Right renal cortex interstitium (tissue), 3 donors: ENCODE measurements around the gene CRTAP. TPM values are rescaled to one million over a fixed set of nuclear protein-coding genes. Genes with fewer than 3 reads are reported as not detected.
"Not testable (repeated sequence)": the region's sequence is repeated elsewhere in the genome, so short reads cannot be mapped to it uniquely, and the experiment has no call there.

Source experiments
- DNase-seq, 3 donors: peaks; one replicate each; pipeline ENCODE4 v3.0.0-alpha.2; 2013; ENCODE audit warnings: low read depth in 3 of 3, low spot score in 2 of 3
- polyA plus RNA-seq, 3 donors: library from polyadenylated mRNA; unstranded; fragments of 120-200 nt; gene quantifications; one replicate each; pipeline ENCODE4 v1.2.1, GENCODE V29; 2013; ENCODE audit not compliant: insufficient read length in 3 of 3

Gene CRTAP
- polyA plus RNA-seq, 3 donors: 172 to 191 (median 178) TPM

DNA sequence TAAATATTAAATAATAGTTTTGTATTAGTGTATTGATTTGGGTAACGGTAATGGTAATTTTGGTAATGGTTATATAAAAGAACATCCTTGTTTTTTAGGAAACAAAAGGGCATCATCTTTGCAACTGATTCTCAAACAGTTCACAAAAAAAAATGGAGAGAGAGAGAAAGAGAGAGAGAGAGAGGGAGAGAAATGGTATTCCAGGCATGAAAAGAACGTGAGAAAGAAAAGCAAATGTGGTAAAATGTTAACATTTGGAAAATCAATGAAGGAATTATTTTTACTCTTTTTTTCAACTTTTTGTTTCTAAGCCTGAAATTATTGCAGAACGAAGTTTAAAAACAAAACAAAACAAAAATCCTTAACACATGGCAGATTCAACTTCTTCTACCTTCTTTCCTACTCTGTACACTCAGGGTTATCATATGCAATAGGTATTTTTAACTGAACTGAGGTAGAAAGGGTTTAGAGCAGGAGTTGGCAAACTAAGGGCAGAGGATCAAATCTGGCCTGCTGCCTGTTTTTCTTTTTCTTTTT, 14.6 kb upstream of the CRTAP start:
- no peak for DNase-seq

DNA sequence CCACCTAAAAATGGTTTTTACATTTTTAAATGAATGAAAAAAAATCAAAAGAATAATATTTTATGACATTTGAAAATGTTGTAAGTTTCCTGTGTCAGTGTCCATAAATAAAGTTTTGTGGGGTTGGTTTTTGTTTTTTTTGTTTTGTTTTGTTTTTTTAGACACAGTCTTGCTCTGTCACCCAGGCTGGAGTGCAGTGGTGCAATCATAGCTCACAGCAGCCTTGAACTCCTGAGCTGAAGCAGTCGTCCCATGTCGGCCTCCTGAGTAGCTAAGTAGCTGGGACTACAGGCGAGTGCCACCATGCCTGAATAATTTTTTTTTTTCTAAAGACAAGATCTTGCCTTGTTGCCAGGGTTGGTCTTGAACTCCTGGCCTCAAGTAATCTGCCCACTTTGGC, 14.1 kb upstream of the CRTAP start:
- no peak for DNase-seq

DNA sequence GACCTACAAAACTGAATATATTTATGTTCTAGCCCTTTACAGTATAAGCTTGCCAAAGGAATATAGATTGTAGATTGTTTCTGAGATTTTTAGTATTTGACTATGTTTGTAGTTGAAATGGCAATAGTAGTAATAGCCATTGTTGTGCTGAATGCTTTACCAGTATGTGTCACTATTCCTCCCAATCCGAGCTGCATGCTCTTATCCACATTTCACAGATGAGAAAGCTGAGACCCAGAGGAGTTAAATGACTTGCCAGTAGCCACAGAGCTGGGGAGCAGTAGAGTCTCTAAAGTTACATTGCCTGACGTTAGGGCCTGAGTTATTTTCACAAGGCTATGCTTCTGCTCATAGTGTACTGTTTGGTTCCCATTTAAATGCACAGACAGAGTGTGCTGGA, 13.6 kb upstream of the CRTAP start:
- no peak for DNase-seq

GRCh38 chr3:33103034-33103433, 10.8 kb upstream of the CRTAP start:
- DNase-seq: no peak

DNA sequence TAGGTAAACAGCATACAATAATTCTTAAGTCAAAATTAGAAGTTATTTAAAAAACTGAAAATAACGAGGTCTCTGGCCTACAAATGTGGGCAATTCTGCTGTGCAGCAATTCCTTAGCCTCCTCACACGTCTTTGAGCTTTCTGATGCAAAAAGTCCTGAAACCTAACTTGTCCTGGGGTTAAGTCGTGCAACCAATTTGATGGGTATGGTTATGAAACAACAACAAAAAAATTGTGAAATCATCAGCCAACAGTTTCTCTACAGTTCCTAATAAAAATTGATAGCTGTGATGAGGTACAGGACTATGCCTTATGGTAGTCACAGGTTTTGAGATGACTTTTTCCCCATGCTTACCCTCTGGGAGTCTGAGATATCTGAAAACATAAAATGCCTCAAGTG, 10.3 kb upstream of the CRTAP start:
- no peak for DNase-seq

- no peak for DNase-seq
These were observed 9.0 kb upstream of the CRTAP start for GRCh38 chr3:33104803-33105202.

GRCh38 chr3:33105341-33105948, 8.4 kb upstream of the CRTAP start:
- no peak for DNase-seq

DNA sequence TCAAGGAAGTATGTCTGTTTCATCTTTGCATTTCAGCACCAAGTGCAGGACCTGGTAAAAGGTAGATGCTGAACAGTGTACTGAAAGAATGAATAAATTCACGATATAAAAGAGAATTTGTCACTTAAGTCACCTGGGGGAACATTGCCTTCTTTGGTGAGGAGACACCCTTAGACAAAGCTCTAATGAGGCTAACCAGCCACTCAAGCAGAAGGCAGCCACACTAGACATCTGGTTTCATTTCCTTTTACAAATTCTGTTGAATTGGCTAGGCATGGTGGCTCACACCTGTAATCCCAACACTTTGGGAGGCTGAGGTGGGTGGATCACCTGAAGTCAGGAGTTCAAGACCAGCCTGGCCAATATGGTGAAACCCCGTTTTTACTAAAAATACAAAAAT, 7.0 kb upstream of the CRTAP start:
- not testable (repeated sequence) for DNase-seq

- DNase-seq: no peak
These were observed 2.2 kb upstream of the CRTAP start for GRCh38 chr3:33111581-33111980.

- DNase-seq: no peak
These were observed 809 bp downstream of the CRTAP start for GRCh38 chr3:33114622-33115023.

DNA sequence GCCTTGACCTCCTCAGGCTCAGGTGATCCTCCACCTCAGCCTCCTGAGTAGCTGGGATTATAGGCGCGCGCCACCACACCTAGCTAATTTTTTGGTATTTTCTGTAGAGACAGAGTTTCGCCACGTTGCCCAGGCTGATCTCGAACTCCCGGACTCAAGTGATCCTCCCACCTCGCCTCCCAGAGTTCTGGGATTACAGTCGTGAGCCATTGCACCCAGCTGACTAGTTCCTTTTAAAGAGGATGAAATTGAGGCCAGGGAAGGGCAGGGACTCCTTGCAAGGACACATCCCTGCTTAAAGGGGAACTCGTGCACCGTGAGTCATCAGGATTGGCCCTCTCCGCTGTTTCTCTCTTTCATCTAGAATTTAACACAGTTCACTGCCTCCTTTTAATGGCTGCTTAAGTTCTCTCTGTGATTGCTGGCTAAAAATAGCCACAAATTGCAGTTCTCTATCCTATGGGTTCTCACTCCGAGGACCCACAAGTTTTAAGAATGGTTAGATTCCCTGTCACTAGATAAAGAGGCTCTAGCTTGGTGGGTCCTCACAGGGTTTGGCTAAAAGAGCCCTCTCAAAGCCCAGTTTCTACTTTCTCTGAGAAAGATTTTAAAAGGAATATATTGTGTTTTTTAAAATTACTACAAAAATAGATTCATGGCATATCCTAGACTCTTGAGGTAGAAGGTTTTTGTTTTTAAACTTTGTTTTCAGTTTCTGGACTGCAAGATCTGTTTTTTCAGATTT, 1.4 kb downstream of the CRTAP start:
- no peak for DNase-seq

DNA sequence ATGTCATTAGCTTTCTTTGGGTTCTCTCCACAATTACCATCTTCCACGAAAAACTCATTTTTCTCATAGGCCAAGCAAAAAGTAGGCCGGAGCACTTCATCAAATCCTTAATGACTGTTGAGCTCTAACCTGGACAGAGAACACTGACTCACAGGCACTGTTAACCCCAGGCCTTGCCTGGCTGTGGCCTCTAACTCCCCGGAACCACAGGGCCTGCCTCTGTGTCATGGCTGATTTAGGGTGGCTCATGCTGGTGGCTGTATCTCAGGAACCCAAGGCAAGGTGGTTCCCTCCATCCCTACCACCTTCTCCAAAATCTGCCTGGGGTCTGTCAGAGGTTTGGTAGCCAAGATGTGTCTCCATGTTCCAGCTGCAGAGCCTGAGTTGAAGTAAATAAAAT, 3.6 kb downstream of the CRTAP start:
- DNase-seq: no peak

GRCh38 chr3:33119891-33120290, 6.1 kb downstream of the CRTAP start:
- no peak for DNase-seq

GRCh38 chr3:33122991-33123390, 9.2 kb downstream of the CRTAP start:
- no peak for DNase-seq

- no peak for DNase-seq
These were observed 10.8 kb downstream of the CRTAP start for GRCh38 chr3:33124638-33125037.

GRCh38 chr3:33125840-33126239, 12.0 kb downstream of the CRTAP start:
- no peak for DNase-seq

DNA sequence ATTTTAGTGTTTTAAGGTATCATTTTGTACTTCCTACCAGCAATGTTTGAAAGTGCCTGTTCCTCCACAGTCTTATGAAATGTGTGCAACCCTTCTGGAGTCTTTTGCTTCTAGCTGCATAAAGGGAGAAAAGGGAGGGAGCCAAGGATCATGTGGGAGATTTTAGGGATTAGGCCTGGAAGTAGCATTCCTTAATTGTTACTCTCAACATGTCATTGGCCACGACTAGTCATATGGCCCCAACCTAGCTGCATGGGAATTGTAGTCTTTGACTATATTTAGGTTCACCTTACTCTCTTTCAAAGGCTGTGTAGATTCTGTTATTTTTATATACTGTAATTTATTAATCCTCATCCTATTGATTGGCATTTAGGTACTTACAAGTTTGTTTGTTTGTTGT, 14.9 kb downstream of the CRTAP start:
- no peak for DNase-seq

GRCh38 chr3:33130144-33130543, 16.3 kb downstream of the CRTAP start:
- no peak for DNase-seq

- peak in 2 of 3 donors; percentile 12 to 40 for DNase-seq
These were observed 17.7 kb downstream of the CRTAP start for GRCh38 chr3:33131331-33132018.

DNA sequence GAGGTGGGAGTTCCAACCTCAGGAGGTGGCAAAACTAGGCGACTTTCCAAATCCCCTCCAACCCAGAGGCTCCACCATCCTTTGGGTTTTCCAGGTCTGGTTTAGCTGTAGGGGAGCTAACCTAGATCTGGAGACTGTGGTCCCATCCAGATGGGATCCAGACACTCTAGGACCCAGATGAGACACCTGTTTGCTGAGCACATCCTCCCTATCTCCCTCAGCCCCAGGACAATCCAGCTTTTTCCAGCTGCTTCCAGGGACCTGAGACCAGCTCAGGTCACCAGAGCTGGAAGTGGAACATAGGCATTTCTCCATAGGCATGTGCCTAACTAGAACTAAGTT, 18.2 kb downstream of the CRTAP start:
- no peak for DNase-seq

GRCh38 chr3:33134026-33134625, 20.3 kb downstream of the CRTAP start:
- DNase-seq: no peak
